Activated CD4-positive, alpha-beta T cell treated with anti-CD3 and anti-CD28 coated beads, Interleukin-2, amount 50 U/mL, for 48 hours (primary cell): Measurements from ENCODE around the gene IZUMO2.

Experiments used
- DNase-seq, 2 experiments: peaks; one replicate each; pipeline ENCODE4 v3.0.0-alpha.2; 2020

Gene IZUMO2

DNA sequence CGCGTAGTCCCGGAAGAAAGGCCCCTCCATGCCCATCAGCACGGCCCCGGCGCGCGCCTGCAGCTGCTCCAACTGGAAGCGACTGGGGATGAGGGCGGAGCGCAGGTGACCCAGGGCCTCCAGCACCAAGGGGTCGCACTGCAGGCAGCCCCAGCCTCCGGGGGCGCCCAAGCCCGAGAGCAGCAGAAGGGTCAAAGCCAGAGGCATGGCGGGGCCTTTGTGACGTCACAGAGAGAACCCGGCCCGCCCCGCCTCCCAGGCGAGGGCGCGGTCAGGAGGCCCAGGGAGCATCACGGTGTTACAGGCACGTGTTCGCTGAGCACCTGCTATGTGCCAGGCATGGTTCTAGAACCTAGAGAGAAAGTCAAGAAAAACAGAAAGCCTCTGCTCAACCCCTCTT lies at the start of gene IZUMO2:
Gene IZUMO2, minus strand, starts transcription at position 294 of the 400 bp plus-strand sequence. Its CDS starts 87 bp downstream, at position 207.
- DNase-seq = no peak

DNA sequence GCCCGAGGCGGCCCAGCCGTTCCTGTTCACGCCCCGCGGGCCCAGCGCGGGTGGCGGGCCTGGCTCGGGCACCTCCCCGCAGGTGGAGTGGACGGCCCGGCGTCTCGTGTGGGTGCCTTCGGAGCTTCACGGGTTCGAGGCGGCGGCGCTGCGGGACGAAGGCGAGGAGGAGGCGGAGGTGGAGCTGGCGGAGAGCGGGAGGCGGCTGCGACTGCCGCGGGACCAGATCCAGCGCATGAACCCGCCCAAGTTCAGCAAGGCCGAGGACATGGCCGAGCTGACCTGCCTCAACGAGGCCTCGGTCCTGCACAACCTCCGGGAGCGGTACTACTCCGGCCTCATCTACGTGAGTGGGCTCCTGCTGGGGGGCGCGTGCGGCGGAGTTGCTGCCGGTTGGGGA lies 47.3 kb upstream of the IZUMO2 start:
- DNase-seq = no peak

DNA sequence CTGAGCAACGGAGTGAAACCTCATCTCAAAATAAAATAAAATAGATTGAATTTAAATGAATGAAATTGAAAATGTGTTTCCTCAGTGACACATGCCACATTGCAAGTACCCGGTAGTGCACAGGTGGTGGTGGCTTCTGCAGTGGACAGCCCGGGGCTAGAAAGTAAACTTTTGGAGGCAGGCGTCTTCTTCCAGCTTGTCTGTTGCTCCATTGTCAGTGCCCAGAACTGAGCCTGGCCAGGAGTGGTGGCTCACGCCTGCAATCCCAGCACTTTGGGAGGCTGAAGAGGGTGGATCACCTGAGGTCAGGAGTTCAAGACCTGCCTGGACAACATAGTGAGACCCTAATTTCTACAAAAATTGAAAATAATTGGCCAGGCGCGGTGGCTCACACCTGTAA lies 46.0 kb upstream of the IZUMO2 start:
- no peak for DNase-seq

DNA sequence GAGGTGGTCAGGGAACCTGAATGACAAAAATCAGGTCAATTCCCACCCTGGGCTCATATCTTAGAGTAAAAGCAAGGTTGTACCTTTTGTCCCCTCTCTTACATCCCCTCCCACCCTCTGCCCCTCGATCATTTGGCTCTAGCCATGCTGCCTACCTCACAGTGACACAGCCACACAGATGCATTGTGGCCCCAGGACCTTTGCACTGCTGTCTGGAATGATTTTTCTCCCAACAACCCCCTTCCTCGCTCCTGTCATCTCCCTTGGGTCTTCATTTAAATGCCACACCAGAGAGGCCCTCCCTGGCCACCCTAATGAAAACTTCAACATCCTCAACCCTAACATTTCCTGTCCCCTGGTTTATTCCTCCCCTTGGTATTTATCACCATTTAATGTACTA lies 44.6 kb upstream of the IZUMO2 start:
- no peak for DNase-seq

DNA sequence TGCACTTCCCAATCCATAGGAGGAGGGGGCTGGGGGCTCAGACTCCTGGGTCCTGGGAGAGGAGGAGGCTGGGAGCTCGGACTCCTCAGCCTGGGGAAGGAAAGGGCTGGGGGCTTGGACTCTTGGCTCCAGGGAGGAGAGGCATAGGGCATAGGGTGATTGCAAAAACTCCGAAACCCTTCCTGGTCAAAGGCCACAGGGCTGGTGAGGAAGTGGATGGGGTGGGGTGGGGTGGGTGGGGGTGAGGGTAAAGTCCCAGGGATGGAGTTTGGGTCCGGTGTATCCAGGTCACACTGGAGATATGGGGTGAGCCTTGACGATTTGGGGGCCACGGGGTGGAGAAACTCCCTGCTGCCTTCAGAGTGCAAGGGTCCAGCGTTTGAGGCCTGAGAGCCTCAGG lies 43.1 kb upstream of the IZUMO2 start:
- DNase-seq = no peak

DNA sequence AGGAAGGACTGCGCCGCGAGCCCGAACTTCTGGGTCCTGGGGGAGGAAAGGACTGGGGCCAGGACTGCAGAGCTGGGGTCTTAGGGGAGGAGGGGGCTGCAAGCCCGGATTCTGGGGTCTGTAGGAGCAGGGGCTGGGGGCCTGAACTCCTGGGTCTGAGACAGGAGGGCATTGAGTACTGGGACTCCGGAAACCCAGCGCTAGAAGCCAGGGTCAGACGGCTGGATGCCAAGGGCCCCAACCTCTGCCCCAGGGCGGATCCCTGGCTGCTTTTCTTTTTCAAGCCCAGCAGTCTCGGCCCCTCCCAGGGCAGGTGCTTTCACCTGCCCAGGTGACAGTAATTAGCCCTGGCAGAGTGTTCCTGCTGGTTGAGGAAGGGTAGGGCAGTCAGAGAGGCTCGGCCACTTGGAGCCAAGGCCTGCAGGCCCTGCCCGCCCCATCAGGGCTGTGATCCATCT lies 42.6 kb upstream of the IZUMO2 start:
- no peak for DNase-seq

DNA sequence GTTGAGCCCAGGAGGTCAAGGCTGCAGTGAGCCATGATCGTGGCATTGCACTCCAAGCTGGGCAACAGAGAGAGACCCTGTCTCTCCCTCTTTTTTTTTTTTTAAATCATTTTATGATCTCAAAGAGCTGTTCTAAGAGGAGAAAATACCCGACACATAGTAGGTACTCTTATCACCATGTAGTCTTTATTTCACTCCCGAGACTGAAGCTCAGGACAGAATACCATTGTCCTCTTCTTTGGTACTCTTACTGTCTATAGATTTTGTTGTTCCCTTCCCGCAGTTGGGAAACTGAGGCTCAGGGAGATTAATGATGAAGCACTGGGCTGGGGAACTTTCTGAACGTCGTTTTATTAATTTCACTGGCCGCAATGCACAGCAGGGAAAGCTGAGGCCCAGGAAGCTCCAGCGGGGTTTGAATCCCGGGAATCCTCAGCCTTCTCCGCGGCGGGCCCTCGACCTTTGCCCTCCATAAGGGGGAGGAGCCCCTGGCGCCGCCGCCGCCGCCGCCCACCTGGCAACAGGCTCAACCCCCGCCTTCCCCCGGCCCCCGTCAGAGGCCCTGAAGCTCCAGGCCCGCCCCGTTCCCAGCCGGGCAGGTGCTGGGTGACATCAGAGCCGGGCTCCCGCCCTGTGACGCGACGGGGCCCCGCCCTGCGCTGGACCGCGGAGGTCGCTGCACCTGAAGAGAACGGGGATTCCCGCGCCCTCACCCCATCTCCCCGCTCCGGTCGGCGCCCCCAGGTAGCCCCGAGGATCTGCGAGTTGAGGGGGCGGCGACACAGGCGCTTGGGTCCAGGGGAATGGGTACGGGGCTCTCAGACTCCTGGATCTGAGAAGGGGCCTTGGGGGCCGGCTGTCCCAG lies 42.0 kb upstream of the IZUMO2 start:
- no peak for DNase-seq

DNA sequence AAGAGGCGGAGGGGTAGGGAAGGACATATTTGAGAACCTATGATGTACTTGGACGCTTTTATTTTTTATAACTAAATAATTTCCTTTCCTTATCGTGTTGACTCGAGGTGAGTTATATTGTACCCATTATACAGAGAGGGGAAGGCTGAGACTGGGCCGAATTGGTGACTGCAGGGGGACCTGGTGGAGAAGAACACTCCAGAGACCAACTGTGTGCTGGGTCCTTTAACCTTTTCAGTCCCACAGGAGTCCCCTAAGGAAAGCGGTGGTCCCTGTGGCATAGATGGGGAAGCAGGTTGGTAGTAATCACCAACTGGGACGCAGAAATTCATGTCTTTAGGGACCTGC lies 41.0 kb upstream of the IZUMO2 start:
- DNase-seq = no peak

DNA sequence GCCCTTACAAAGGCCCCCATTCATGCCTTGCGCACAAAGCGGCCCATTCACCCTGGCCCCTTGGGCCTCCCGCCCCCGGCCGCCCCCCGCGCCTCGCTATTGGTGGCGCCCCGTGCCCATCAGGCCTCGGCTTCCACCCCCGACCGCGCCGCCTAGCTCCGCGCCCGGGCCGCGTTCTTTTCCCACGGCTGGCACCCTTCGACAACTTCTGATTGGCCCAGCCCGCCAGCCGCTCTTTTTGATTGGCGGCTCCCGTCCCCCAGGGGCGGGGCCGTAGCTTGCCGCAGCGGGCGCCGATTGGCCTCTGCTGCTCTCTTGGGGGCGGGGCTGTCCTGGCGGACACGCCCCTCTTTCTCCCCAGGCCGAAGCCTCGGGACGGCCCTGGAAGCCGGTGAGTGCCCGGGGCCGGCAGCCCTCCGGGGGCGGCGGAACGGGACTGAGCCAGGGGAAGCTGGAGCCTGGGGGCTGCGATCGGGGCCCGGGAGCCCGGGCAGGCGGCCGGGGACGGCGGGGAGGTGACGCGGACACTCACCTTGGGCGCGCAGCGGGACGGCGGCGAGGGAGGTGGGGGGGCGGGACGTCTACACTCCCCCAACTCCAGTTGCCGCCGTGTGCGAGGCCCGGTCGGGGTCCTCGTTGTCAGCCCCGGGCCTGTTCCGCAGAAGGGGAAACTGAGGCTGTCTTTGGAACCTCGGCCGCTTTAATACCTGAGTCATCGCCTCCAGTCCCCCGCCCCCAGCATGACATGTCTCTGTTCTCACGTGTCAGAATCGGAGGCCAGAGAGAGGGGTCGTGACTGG lies 40.4 kb upstream of the IZUMO2 start, which contains the start of gene MYH14:
Gene MYH14, plus strand, starts transcription at position 342 of the 800 bp plus-strand sequence. CDS start 6,744 bp downstream, outside the sequence.
- peak; percentile 4 to 9 for DNase-seq

DNA sequence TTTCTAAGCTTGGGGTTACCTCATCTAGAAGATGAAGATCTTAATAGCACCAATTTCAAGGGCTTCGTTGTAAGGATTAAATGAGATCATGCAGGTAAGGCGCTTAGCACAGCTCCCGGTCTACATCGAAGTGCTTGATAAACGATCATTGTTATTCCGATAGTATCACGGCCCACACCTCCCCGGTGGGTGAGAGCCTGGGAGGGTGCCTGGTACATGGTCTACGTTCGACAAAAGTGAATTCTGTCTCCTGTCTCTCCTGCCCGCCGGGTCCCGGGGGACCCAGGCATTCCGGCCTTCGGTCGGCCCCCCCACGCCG lies 39.8 kb upstream of the IZUMO2 start:
- no peak for DNase-seq

DNA sequence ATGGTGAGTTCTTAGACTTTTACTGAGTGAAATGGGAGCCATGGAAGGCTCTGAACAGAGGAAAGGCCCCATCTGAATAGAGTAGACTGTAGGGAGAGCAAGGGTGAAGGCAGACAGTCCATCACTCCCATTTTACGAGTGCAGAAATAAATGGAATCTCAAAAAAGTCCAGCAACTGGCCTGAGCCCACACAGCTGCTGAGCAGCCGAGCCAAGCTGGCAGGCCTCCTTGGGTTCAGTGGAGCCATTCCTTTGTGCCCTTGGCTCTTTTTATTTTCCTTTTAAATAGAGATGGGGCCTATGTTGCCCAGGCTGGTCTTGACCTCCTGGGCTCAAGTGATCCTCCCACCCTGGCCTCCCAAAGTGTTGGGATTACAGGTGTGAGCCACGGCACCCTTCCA lies 39.3 kb upstream of the IZUMO2 start:
- no peak for DNase-seq

DNA sequence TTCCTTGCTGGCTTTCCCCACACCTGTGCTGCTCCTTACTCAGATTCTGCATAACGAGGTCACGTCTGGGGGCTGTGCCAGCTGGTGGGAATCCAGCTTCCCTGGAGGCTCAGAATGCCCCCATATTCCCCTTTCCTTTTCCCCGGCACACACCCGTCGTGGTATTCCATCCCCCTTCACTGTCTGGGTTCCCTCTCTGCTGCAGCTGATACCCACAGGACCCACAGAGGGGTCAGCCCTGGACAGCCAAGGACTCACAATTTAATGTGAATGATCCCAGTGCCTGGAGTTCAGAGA lies 36.1 kb upstream of the IZUMO2 start:
- DNase-seq = no peak

DNA sequence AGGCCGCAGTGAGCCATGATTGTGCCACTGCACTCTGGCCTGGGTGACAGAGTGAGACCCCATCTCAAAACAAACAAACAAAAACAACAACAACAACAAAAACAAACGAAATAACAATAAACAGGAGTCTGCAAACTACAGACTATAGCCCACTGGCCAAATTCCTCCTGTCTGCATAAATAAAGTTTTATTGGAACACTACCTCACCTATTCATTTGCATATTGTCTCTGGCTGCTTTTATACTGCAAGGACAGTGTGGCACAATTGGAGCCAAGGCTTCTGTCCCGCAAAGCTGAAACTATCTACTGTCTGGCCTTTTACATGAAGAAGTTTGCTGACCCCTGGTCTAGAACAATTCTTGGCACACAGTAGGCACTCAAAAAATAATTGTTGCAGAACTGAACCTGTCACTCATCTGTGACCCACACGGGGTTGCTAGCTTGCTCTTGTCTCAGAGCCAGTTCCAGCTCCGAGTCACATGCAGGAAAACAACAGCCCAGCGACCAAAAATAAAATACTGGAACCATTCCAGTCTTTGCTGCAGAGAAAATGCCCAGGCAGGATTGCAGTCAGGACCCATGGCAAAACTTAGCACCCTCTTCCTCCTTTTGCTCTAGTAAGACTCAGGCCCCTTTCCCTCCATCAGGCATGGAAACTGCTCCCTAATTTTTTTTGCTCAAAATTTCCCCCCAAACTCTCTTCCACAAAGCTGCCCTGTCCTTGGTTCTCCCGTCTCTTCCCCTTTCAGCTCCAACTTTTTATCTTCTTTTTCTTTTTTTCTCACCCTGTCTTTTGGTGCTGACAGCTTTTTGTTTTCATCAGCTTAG lies 35.6 kb upstream of the IZUMO2 start:
- no peak for DNase-seq

DNA sequence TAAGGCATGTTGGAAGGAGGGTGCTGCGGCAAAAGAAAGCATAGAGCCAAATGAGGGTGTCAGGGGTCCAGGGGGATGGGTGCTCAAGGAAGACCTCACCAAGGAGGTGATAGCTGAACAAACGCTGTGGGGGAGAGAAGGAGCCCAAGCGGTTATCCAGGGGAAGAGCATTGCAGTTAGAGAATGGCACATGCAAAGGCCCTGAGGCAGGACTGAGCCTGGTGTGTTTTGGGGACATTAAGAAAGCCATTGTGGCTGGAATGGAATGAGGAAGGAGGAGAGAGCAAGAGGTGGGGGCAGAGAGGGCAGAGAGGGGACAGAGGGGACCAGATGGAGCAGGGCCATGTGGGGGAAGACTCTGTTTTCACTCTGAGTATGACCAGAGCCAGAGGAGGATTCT lies 34.3 kb upstream of the IZUMO2 start:
- no peak for DNase-seq

DNA sequence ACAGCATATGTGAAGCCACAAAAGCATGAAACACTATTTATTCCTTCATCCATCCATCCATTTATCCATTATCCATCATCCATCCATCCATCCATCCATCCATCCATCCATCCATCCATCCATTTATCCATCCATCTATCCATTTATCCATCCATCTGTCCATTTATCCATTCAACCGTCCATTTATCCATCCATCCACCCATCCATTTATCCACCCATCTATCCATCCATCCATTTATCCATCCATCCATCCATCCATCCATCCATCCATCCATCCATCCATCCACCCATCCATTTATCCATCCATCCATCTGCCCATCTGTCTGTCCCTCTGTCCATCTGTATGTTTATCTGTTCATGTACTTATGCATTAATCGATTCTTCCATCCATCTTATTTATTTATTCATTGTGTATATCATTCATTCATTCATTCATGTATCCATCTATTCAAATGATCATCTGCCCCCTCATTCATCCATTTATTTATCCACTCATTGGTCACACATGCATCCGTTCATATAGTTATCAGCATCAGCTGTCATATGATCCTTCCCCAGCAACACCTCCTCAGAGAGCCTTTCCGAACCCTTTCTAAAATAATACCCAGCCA lies 33.3 kb upstream of the IZUMO2 start:
- DNase-seq = no peak

DNA sequence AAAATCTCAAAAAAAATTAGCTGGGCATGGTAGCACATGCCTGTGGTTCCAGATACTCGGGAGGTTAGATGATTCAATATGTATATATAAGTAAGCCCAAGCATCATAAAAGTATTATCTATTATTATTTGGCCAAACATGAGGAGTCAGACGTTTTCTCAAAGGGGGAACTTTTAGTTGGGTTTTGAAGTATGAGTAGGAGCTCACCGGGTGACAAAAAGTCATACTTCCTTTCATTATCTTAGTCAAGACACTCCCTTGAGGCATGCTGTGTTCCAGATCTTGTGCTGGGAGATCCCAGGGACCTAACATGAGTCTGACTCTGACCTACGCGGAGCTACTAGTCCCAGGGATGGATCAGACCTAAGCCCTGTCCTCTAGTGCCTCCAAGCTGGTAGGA lies 32.1 kb upstream of the IZUMO2 start:
- no peak for DNase-seq

DNA sequence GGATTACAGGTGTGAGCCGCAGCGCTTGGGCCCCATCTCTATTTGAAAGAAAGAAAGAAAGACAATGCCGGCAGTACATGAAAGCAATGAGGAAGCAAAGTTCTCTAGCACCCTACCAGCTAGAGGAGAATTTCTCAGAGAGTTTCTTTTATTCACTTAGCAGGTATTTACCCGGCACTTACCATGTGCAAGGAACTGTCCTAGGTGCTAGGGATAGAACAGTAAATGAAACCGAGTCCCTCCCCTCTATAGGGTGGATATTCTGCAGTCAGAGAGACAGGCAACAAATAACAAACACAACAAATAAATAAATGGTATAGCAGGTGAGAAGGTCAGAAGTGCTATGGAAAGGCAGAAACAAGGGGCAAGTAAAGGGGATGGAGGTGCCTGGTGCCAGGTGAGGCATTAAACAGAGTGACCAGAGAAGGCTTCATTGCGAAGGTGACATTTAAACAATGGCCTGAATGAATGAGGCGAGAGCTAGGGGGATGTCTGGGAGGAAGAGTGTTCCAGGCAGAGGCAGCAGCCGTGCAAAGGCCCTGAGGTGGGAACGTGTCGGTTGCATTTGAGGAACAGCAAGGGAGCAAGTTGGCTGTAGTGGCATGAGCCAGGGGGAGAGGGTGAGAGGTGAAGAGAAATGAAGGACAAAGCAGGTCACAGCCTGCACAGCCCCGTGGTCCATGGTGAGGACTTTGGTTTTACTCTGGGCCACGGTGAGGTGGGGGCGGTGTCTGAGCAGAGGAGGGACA lies 29.6 kb upstream of the IZUMO2 start:
- no peak for DNase-seq

DNA sequence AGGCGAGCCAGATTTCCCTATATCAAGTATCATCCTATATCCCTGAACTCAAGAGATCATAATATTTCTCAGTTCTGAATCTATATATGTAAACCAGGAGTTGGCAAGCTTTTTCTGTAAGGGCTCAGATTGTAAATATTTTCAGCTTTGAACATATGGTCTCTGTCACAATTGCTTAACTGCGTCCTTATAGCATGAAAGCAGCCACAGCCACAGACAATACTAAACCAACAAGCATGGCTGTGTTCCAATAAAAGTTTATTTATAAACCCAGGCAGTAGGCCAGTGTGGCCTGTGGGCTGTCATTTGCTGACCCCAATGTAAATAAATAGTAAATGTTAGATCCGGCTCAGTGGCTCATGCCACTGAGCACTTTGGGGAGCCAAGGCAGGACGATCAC lies 28.1 kb upstream of the IZUMO2 start:
- DNase-seq = no peak

DNA sequence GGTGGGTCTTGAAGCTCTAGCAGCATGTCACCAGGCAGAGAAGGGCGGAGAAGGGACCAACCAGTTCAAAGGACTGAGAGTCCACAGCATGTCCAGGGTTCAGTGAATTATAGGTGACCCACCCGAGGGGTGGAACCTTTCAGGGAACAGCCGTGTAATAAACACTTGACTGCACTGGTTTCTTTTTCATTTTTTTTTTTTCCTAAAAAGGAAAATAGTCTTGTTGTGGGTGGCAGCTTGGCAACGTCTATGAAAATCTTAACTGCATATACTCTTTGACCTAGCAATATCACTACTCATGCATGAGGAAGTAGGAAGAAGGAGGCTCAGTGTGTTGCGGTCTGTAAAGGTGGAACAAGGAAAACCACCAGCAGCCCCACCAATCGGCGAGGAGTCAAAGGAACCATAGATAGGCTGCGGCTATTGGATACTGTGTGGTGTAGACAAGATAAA lies 27.4 kb upstream of the IZUMO2 start:
- no peak for DNase-seq

DNA sequence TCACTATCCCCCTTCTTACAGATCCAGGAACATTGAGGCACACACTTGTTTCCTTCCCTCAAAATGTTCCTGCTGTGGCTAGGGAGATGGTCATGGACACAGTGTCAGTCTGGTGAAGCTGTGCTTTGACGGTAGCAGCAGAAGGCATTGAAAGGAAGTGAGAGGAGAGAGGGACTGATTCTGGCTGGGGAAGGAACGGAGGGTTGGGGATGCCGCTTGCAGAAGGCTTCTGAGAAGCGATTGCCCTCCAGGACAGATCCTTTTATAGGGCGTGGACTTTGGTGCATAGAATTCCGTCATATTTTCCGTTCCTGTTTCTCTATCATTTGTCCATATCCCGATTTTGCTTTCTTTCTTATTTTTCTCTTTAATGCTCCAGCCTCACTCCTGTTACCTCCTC lies 26.2 kb upstream of the IZUMO2 start:
- no peak for DNase-seq

DNA sequence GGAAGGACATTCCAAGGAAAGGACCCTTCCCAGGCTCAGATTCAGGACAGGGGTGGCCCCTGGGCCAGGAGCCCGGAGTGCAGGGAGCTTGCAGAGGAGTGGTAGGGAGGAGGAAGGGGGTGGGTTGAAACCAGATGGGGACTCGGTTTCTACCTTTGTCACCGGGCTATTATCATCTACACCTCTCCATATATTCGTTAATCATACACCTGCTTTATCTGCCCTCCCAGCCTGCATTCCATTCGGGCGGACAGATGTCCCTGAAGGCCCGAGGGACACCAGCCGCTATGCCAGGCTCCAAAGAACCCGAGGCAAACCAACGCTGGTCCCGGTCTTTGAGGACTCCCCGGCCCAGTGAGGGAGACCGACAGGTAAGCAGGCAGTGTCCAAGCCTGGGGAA lies 24.9 kb upstream of the IZUMO2 start:
- DNase-seq = no peak

DNA sequence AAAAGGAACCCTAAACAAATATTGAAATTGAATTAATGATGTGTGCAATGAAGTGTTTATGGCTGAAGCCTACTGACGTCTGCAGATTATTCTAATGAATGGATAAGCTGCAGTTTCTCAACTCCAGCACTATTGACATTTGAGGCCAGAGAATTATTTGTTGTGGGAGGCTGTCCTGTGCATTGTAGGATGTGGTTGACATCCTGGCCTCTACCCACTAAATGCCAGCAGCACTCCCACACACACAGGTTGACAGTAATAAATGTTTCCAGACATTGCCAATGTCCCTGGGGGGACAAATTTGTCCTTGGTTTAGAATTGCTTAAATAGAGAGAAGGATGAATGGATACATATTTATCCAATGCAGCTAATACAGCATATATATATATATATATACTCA lies 21.1 kb upstream of the IZUMO2 start:
- DNase-seq = no peak
